CD14-positive monocyte (primary cell): ENCODE measurements around the gene GPHN. TPM values are rescaled to one million over a fixed set of nuclear protein-coding genes. Genes with fewer than 3 reads are reported as not detected.

ENCODE experiments used
- DNase-seq, 3 donors: peaks; one replicate each; pipeline ENCODE4 v3.0.0-alpha.2; 2011 to 2022
- H2AFZ ChIP-seq: 2 replicates; pipeline ENCODE4 v1.6.0; 2012; ENCODE audit warnings: mild to moderate bottlenecking, low read depth, low read length, inconsistent platforms; ENCODE audit not compliant: insufficient read depth, poor library complexity, severe bottlenecking
- H3K27ac ChIP-seq, 2 donors: 1 replicate in 1 of 2; 2 replicates in 1 of 2; pipeline ENCODE4 v1.5.1; 2012 to 2013; ENCODE audit warnings: low read length in 2 of 2, control low read depth in 1 of 2, inconsistent platforms in 1 of 2, low read depth in 1 of 2, mild to moderate bottlenecking in 1 of 2
- H3K27me3 ChIP-seq, 2 donors: one replicate each; pipeline versions ENCODE4 v1.6.0 to v1.6.1; 2011 to 2013; ENCODE audit warnings: low read length in 2 of 2; ENCODE audit not compliant: control insufficient read depth in 2 of 2, insufficient read depth in 2 of 2
- H3K36me3 ChIP-seq, 2 donors: replicated peaks in 1 of 2; 1 replicate in 1 of 2; 2 replicates in 1 of 2; pipeline versions ENCODE4 v1.5.1 to v1.6.1; 2012 to 2013; ENCODE audit warnings: low read length in 2 of 2, control low read depth in 1 of 2, inconsistent platforms in 1 of 2, mild to moderate bottlenecking in 1 of 2; ENCODE audit not compliant: insufficient read depth in 2 of 2, control insufficient read depth in 1 of 2
- H3K4me1 ChIP-seq, 2 donors: 1 replicate in 1 of 2; 2 replicates in 1 of 2; pipeline versions ENCODE4 v1.5.1 to v1.6.1; 2012 to 2013; ENCODE audit warnings: low read length in 2 of 2, control low read depth in 1 of 2, inconsistent platforms in 1 of 2, mild to moderate bottlenecking in 1 of 2, moderate library complexity in 1 of 2; ENCODE audit not compliant: insufficient read depth in 2 of 2, control insufficient read depth in 1 of 2
- H3K4me2 ChIP-seq: replicated peaks from 2 replicates; pipeline ENCODE3; 2012; ENCODE audit warnings: low read length, moderate library complexity, mild to moderate bottlenecking; ENCODE audit not compliant: poor library complexity, severe bottlenecking; ENCODE audit errors: extremely low read depth
- H3K4me3 ChIP-seq, 3 experiments: fragments of 200-600 bp in 1 of 3; sonication (generic) in 1 of 3; replicated peaks in 1 of 3; 1 replicate in 2 of 3; 2 replicates in 1 of 3; pipeline ENCODE4 v1.5.1; 2011 to 2013; ENCODE audit warnings: low read length in 3 of 3, mild to moderate bottlenecking in 3 of 3, control low read depth in 2 of 3, low read depth in 2 of 3, inconsistent platforms in 1 of 3, moderate library complexity in 1 of 3
- H3K79me2 ChIP-seq: 2 replicates; pipeline ENCODE4 v1.6.0; 2012; ENCODE audit warnings: mild to moderate bottlenecking, control low read depth, inconsistent platforms, low read length, moderate library complexity; ENCODE audit not compliant: insufficient read depth
- H3K9ac ChIP-seq: 2 replicates; pipeline ENCODE4 v1.6.0; 2017; ENCODE audit warnings: low read length, mild to moderate bottlenecking; ENCODE audit not compliant: insufficient read depth, poor library complexity, severe bottlenecking
- H3K9me3 ChIP-seq, 2 donors: replicated peaks in 1 of 2; 1 replicate in 1 of 2; 2 replicates in 1 of 2; pipeline versions ENCODE4 v1.5.1 to v1.6.1; 2012 to 2013; ENCODE audit warnings: low read length in 2 of 2, control low read depth in 1 of 2; ENCODE audit not compliant: control insufficient read depth in 1 of 2, insufficient read depth in 1 of 2
- H4K20me1 ChIP-seq: 2 replicates; pipeline ENCODE4 v1.6.0; 2012; ENCODE audit warnings: mild to moderate bottlenecking, low read length, control low read depth, moderate library complexity; ENCODE audit not compliant: insufficient read depth
- H3K27ac Mint-ChIP-seq, 7 donors: one replicate each; pipeline ENCODE4 v1.8.0; 2020; ENCODE audit warnings: mild to moderate bottlenecking in 7 of 7, mixed read lengths in 7 of 7, moderate library complexity in 6 of 7, inconsistent platforms in 2 of 7
- H3K27me3 Mint-ChIP-seq, 3 donors: one replicate each; pipeline ENCODE4 v1.8.0; 2021 to 2022; ENCODE audit warnings: low read depth in 3 of 3, mild to moderate bottlenecking in 3 of 3, mixed read lengths in 3 of 3, moderate library complexity in 3 of 3, inconsistent platforms in 1 of 3
- H3K36me3 Mint-ChIP-seq, 2 donors: one replicate each; pipeline ENCODE4 v1.8.0; 2020; ENCODE audit warnings: mixed read lengths in 2 of 2, inconsistent platforms in 1 of 2, mild to moderate bottlenecking in 1 of 2
- H3K4me1 Mint-ChIP-seq: one replicate; pipeline ENCODE4 v1.8.0; 2020; ENCODE audit warnings: mild to moderate bottlenecking, mixed read lengths
- H3K4me3 Mint-ChIP-seq, 2 donors: one replicate each; pipeline ENCODE4 v1.8.0; 2020; ENCODE audit warnings: mild to moderate bottlenecking in 2 of 2, mixed read lengths in 2 of 2, moderate library complexity in 1 of 2
- H3K9me3 Mint-ChIP-seq, 7 donors: one replicate each; pipeline ENCODE4 v1.8.0; 2020 to 2022; ENCODE audit warnings: mixed read lengths in 7 of 7, mild to moderate bottlenecking in 6 of 7, moderate library complexity in 6 of 7, inconsistent platforms in 2 of 7
- CTCF ChIP-seq: fragments of 200-600 bp; IDR thresholded peaks from one replicate; pipeline ENCODE4 v1.8.0; 2022; ENCODE audit warnings: antibody characterized with exemption, mild to moderate bottlenecking
- WGBS: methylation state at CpG from one replicate; pipeline ENCODE4 v1.1.5; 2013; ENCODE audit warnings: missing lambda C conversion rate; ENCODE audit not compliant: insufficient coverage; 5-methylcytosine and 5-hydroxymethylcytosine counted together
- intact Hi-C, 2 donors: fragments of 100-400 bp; cut with micrococcal nuclease; formaldehyde crosslinking; loops; one replicate each; pipeline versions ENCODE4 v1.15.0 to v1.15.1; 2023
- polyA plus RNA-seq, 3 donors: library from polyadenylated mRNA; depleted of rRNA in 1 of 3; unstranded in 2 of 3; stranded (reverse) in 1 of 3; fragments of 300-500 nt in 2 of 3; fragments of >200 nt in 1 of 3; fragmentation: Illumina TruSeq in 2 of 3; gene quantifications; 1 replicate in 2 of 3; 2 replicates in 1 of 3; pipeline ENCODE4 v1.2.3, GENCODE V29; 2012 to 2021

GPHN gene
- polyA plus RNA-seq, 3 donors, result 1.9 to 3.1 (median 3.0) TPM

GRCh38 chr14:67108230-67108629 is 600.3 kb downstream of the GPHN start:
- H2AFZ ChIP-seq, result no peak overlapping the region
- H3K27ac ChIP-seq, result no peak overlapping the region
- Mint-ChIP-seq H3K27me3 (peaks cover 0 to 1% (median 0%) of the 10 kb centered on the region in 3 donors), H3K36me3 (peaks cover 2 to 4% of the 10 kb centered on the region in 2 donors), H3K4me3 (no peak overlapping the region), H3K9me3 (peaks cover 5 to 32% (median 12%) of the 10 kb centered on the region in 7 donors), H3K27ac (no peak overlapping the region), H3K4me1 (no peaks in the 10 kb centered on the region)
- no peaks in the 10 kb centered on the region for H3K4me1 ChIP-seq
- no peaks in the 10 kb centered on the region for H3K79me2 ChIP-seq
- TF ChIP-seq CTCF, result no peak
- no peaks in the 10 kb centered on the region for H3K27me3 ChIP-seq
- intact Hi-C loops, result no loop called here
- no peak overlapping the region for H3K9ac ChIP-seq
- H4K20me1 ChIP-seq, result no peaks in the 10 kb centered on the region
- no peak overlapping the region for H3K4me2 ChIP-seq
- no peak for DNase-seq
- peaks cover 9 to 26% of the 10 kb centered on the region in 2 donors for H3K9me3 ChIP-seq
- no peak overlapping the region for H3K4me3 ChIP-seq
- no CpG with 5 or more reads among the region's 1 CpG for WGBS
- no peaks in the 10 kb centered on the region for H3K36me3 ChIP-seq

GRCh38 chr14:67111022-67111421 is 603.1 kb downstream of the GPHN start:
- no peak for TF ChIP-seq CTCF
- Histone ChIP-seq H3K79me2 (no peaks in the 10 kb centered on the region), H3K36me3 (no peaks in the 10 kb centered on the region), H3K27ac (no peak overlapping the region), H3K4me2 (no peak overlapping the region), H4K20me1 (no peaks in the 10 kb centered on the region), H3K4me3 (no peak overlapping the region), H3K27me3 (no peaks in the 10 kb centered on the region), H2AFZ (no peak overlapping the region), H3K9ac (no peak overlapping the region), H3K4me1 (no peaks in the 10 kb centered on the region), H3K9me3 (peaks cover 9 to 15% of the 10 kb centered on the region in 2 donors)
- DNase-seq, result no peak
- Mint-ChIP-seq H3K4me1 (no peaks in the 10 kb centered on the region), H3K9me3 (peaks cover 0 to 16% (median 9%) of the 10 kb centered on the region in 7 donors), H3K27me3 (peaks cover 0 to 1% (median 0%) of the 10 kb centered on the region in 3 donors), H3K4me3 (no peak overlapping the region), H3K36me3 (peaks cover 2 to 4% of the 10 kb centered on the region in 2 donors), H3K27ac (no peak overlapping the region)
- no CpG with 5 or more reads among the region's 1 CpG for WGBS
- intact Hi-C loops, result loop anchor here in 1 of 2 donors (10.0 kb wide), 2 partner anchors 616 to 746 kb away; no protein-coding TSS in a partner anchor
